ENCODE data around the gene UBE3C.
A peak's percentile ranks its signal among the peaks of the same experiment; 100 is the strongest.

Gene UBE3C

GRCh38 chr7:157295338-157295737 lies 156.6 kb downstream of the UBE3C start:
- no peak for DNase-seq

- no peak for DNase-seq
Observed at GRCh38 chr7:157297185-157297584, 158.5 kb downstream of the UBE3C start.

- DNase-seq, result no peak
Observed at GRCh38 chr7:157299317-157299612, 160.5 kb downstream of the UBE3C start.

- DNase-seq, result peak; percentile 46
Observed at GRCh38 chr7:157299613-157300368, 161.1 kb downstream of the UBE3C start.

GRCh38 chr7:157300369-157300825 lies 161.7 kb downstream of the UBE3C start:
- no peak for DNase-seq

- DNase-seq, result no peak
Observed at GRCh38 chr7:157301610-157302120, 162.9 kb downstream of the UBE3C start.

GRCh38 chr7:157306846-157307838 lies 168.4 kb downstream of the UBE3C start:
- no peak for DNase-seq

- DNase-seq, result peak; percentile 99
Observed at GRCh38 chr7:157309988-157310668, 171.4 kb downstream of the UBE3C start.

GRCh38 chr7:157310676-157311185 lies 172.0 kb downstream of the UBE3C start:
- DNase-seq, result peak; percentile 32

GRCh38 chr7:157312941-157313340 lies 174.2 kb downstream of the UBE3C start:
- no peak for DNase-seq

- DNase-seq, result no peak
Observed at GRCh38 chr7:157313645-157314044, 174.9 kb downstream of the UBE3C start.

GRCh38 chr7:157318015-157318706 lies 179.4 kb downstream of the UBE3C start:
- no peak for DNase-seq

All from fibroblast of skin of back (primary cell).